Thyroid gland (tissue), 4 donors: ENCODE results near the gene KRT32.

Experiments
- POLR2A ChIP-seq, 2 donors: fragments of 450-650 bp; IDR thresholded peaks; one replicate each; pipeline ENCODE4 v1.6.1; 2017; ENCODE audit warnings: antibody characterized with exemption in 2 of 2, mild to moderate bottlenecking in 2 of 2, moderate library complexity in 1 of 2
- TF ChIP-seq, protein P1 (sequence below), 6 experiments: fragments of 200-600 bp in 3 of 6; fragments of 450-650 bp in 3 of 6; sonication (generic) in 3 of 6; IDR thresholded peaks; one replicate each; pipeline ENCODE4 v1.5.1; 2016 to 2019; ENCODE audit warnings: antibody characterized with exemption in 6 of 6, mild to moderate bottlenecking in 2 of 6, inconsistent platforms in 1 of 6, moderate library complexity in 1 of 6

DNA sequence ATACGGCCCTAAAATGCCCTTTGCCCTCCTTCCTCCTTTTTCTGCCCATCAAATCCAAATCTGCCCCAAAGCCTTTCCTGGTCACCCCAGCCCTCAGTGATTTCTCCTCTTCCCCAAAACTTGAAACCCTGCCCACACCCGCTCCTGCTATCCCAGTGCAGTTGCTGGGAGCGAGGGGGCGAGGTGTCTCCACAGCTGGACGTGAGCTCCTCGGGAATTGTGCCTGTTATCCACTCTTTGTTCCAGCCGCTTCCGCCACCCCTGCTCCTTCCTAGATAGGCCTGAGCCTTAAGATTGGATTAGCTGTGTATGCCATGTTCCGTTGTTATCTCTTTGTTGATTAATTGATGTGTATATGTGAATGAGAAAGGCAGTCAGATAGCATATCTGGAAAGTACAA lies 16.3 kb upstream of the KRT32 start:
- TF ChIP-seq, protein P1, sequence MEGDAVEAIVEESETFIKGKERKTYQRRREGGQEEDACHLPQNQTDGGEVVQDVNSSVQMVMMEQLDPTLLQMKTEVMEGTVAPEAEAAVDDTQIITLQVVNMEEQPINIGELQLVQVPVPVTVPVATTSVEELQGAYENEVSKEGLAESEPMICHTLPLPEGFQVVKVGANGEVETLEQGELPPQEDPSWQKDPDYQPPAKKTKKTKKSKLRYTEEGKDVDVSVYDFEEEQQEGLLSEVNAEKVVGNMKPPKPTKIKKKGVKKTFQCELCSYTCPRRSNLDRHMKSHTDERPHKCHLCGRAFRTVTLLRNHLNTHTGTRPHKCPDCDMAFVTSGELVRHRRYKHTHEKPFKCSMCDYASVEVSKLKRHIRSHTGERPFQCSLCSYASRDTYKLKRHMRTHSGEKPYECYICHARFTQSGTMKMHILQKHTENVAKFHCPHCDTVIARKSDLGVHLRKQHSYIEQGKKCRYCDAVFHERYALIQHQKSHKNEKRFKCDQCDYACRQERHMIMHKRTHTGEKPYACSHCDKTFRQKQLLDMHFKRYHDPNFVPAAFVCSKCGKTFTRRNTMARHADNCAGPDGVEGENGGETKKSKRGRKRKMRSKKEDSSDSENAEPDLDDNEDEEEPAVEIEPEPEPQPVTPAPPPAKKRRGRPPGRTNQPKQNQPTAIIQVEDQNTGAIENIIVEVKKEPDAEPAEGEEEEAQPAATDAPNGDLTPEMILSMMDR (IDR thresholded peaks at IDR 0.05), result no peak
- no peak for TF ChIP-seq POLR2A (IDR thresholded peaks at IDR 0.05)
